Liver (tissue), 9 donors: ENCODE results near the gene PITPNM3. TPM values are rescaled to one million over a fixed set of nuclear protein-coding genes. Genes with fewer than 3 reads are reported as not detected.

Experiments
- DNase-seq: peaks from one replicate; pipeline ENCODE4 v3.0.0-alpha.2; 2017; ENCODE audit warnings: low spot score
- H3K27ac ChIP-seq, 2 donors: one replicate each; pipeline ENCODE4 v1.7.0; 2013; ENCODE audit warnings: inconsistent platforms in 2 of 2, low read length in 2 of 2, control low read depth in 1 of 2, low read depth in 1 of 2, mild to moderate bottlenecking in 1 of 2
- H3K27me3 ChIP-seq, 4 donors: one replicate each; pipeline versions ENCODE4 v1.6.1 to v1.7.0; 2013; ENCODE audit warnings: low read length in 3 of 4, inconsistent platforms in 1 of 4, mild to moderate bottlenecking in 1 of 4, moderate library complexity in 1 of 4; ENCODE audit not compliant: control insufficient read depth in 4 of 4, insufficient read depth in 4 of 4
- H3K36me3 ChIP-seq, 4 donors: one replicate each; pipeline versions ENCODE4 v1.6.1 to v1.7.0; 2013; ENCODE audit warnings: low read length in 3 of 4, mild to moderate bottlenecking in 3 of 4, low read depth in 1 of 4, moderate library complexity in 1 of 4; ENCODE audit not compliant: control insufficient read depth in 4 of 4, insufficient read depth in 3 of 4
- H3K4me1 ChIP-seq, 4 donors: one replicate each; pipeline versions ENCODE4 v1.6.1 to v1.7.0; 2013; ENCODE audit warnings: low read length in 3 of 4, mild to moderate bottlenecking in 3 of 4, moderate library complexity in 1 of 4; ENCODE audit not compliant: control insufficient read depth in 4 of 4, insufficient read depth in 4 of 4
- H3K4me3 ChIP-seq, 3 donors: one replicate each; pipeline versions ENCODE4 v1.6.1 to v1.7.0; 2013; ENCODE audit warnings: low read length in 3 of 3, control low read depth in 1 of 3, low read depth in 1 of 3, mild to moderate bottlenecking in 1 of 3
- H3K9ac ChIP-seq, 2 donors: one replicate each; pipeline ENCODE4 v1.7.0; 2013; ENCODE audit warnings: low read length in 2 of 2, mild to moderate bottlenecking in 2 of 2, moderate library complexity in 2 of 2, control low read depth in 1 of 2, low read depth in 1 of 2
- H3K9me3 ChIP-seq, 4 donors: one replicate each; pipeline versions ENCODE4 v1.6.1 to v1.7.0; 2013; ENCODE audit warnings: low read length in 3 of 4; ENCODE audit not compliant: control insufficient read depth in 4 of 4
- EGR1 ChIP-seq, 2 donors: IDR thresholded peaks; 2 replicates each; pipeline ENCODE4 v1.6.1; 2016 to 2018; ENCODE audit warnings: antibody characterized with exemption in 2 of 2, low read depth in 2 of 2
- FOXA1 ChIP-seq: IDR thresholded peaks from 2 replicates; pipeline ENCODE4 v1.6.1; 2016; ENCODE audit warnings: antibody characterized with exemption
- FOXA2 ChIP-seq: IDR thresholded peaks from 2 replicates; pipeline ENCODE4 v1.6.1; 2016; ENCODE audit warnings: antibody characterized with exemption
- GABPA ChIP-seq, 2 donors: IDR thresholded peaks in 1 of 2; conservative IDR thresholded peaks in 1 of 2; 2 replicates each; pipeline ENCODE4 v1.6.1; 2016; ENCODE audit warnings: antibody characterized with exemption in 2 of 2, mild to moderate bottlenecking in 1 of 2, moderate library complexity in 1 of 2
- HNF4A ChIP-seq, 2 donors: conservative IDR thresholded peaks; 2 replicates each; pipeline ENCODE4 v1.6.1; 2016; ENCODE audit warnings: antibody characterized with exemption in 2 of 2, mild to moderate bottlenecking in 2 of 2
- HNF4G ChIP-seq: IDR thresholded peaks from 2 replicates; pipeline ENCODE4 v1.6.1; 2016; ENCODE audit warnings: antibody characterized with exemption
- JUND ChIP-seq, 2 donors: IDR thresholded peaks; 2 replicates each; pipeline ENCODE4 v1.6.1; 2016; ENCODE audit warnings: antibody characterized with exemption in 2 of 2
- NR2F2 ChIP-seq: IDR thresholded peaks from 2 replicates; pipeline ENCODE4 v1.6.1; 2016; ENCODE audit warnings: antibody characterized with exemption
- RAD21 ChIP-seq, 2 donors: IDR thresholded peaks; 2 replicates each; pipeline ENCODE4 v1.6.1; 2016; ENCODE audit warnings: antibody characterized with exemption in 2 of 2, mild to moderate bottlenecking in 2 of 2
- RXRA ChIP-seq, 2 donors: IDR thresholded peaks; 2 replicates each; pipeline ENCODE4 v1.6.1; 2017 to 2018; ENCODE audit warnings: antibody characterized with exemption in 2 of 2, mild to moderate bottlenecking in 1 of 2
- SP1 ChIP-seq: IDR thresholded peaks from 2 replicates; pipeline ENCODE4 v1.6.1; 2018; ENCODE audit warnings: antibody characterized with exemption, mild to moderate bottlenecking
- TAF1 ChIP-seq: conservative IDR thresholded peaks from 2 replicates; pipeline ENCODE4 v1.6.1; 2016; ENCODE audit warnings: antibody characterized with exemption, mild to moderate bottlenecking
- YY1 ChIP-seq: IDR thresholded peaks from 2 replicates; pipeline ENCODE4 v1.6.1; 2016; ENCODE audit warnings: antibody characterized with exemption, mild to moderate bottlenecking
- WGBS: extraction: QIAGEN DNeasy Blood & Tissue Kit; methylation state at CpG from one replicate; pipeline ENCODE4 v1.1.7; 2013; 5-methylcytosine and 5-hydroxymethylcytosine counted together
- polyA plus RNA-seq, 2 donors: library from polyadenylated mRNA; stranded (reverse) in 1 of 2; unstranded in 1 of 2; fragments of 200-250 nt in 1 of 2; fragments of >200 nt in 1 of 2; fragmentation: Nextera tagmentation in 1 of 2; extraction: Ambion mirVana in 1 of 2; gene quantifications; one replicate each; pipeline versions ENCODE4 v1.2.1 to v1.2.3, GENCODE V29; 2013 to 2015
- total RNA-seq, 2 donors: library from RNA; depleted of rRNA; stranded (reverse); fragments of >200 nt; gene quantifications; one replicate each; pipeline ENCODE4 v1.2.3, GENCODE V29; 2014
- TF ChIP-seq, protein P1 (sequence below): fragments of 150-350 bp; IDR thresholded peaks from 2 replicates; pipeline ENCODE4 v1.5.1; 2017; ENCODE audit warnings: improper control_type of control experiment, low read depth, low read length; ENCODE audit not compliant: missing input control
- TF ChIP-seq, protein P2 (sequence below): IDR thresholded peaks from 2 replicates; pipeline ENCODE4 v1.6.1; 2016; ENCODE audit warnings: antibody characterized with exemption, mild to moderate bottlenecking
- TF ChIP-seq, protein P3 (sequence below): IDR thresholded peaks from 2 replicates; pipeline ENCODE4 v1.6.1; 2016; ENCODE audit warnings: antibody characterized with exemption
- TF ChIP-seq, protein P4 (sequence below): IDR thresholded peaks from 2 replicates; pipeline ENCODE4 v1.6.1; 2016; ENCODE audit warnings: antibody characterized with exemption
- TF ChIP-seq, protein P5 (sequence below): IDR thresholded peaks from 2 replicates; pipeline ENCODE4 v1.6.1; 2016; ENCODE audit warnings: antibody characterized with exemption
- donor health status: healthy.
- donor health status: healthy.
- donor health status: healthy.
- donor health status: healthy.
- donor health status: healthy.

Gene PITPNM3
- total and polyA plus RNA-seq, 4 donors = 1.5 to 5.0 (median 1.8) TPM

DNA sequence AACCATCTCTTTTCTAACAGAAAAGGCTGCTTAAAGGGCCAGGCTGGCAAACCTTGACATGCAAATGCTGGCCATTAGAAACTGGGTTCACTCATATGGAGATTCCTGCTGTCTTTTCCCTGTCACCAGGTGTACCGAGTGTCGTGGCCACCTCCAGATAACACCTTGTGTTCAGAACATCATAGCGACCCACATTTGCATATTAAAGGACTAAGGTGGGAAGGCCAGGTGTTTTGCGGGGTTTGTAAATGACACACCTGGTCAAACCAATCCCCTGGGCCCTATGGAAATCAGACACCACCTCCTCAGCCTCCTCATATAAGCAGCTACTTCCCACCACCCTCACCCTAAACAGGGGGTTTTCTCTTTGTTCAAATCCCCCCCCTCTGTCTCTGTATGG is 118.9 kb downstream of the PITPNM3 start:
- no peaks in the 10 kb centered on the region for H3K36me3 ChIP-seq
- no peak for DNase-seq
- no peak overlapping the region for H3K4me3 ChIP-seq
- TF ChIP-seq GABPA (IDR thresholded peaks at IDR 0.05 in 1 of 2, conservative IDR thresholded peaks at IDR 0.05 in 1 of 2) = no peak
- H3K27ac ChIP-seq = no peak overlapping the region
- WGBS = 61% methylated on average over 4 of the region's 4 CpGs
- no peaks in the 10 kb centered on the region for H3K4me1 ChIP-seq
- peaks cover 0 to 3% (median 1%) of the 10 kb centered on the region in 4 donors for H3K27me3 ChIP-seq
- H3K9me3 ChIP-seq = no peaks in the 10 kb centered on the region
- H3K9ac ChIP-seq = no peak overlapping the region

DNA sequence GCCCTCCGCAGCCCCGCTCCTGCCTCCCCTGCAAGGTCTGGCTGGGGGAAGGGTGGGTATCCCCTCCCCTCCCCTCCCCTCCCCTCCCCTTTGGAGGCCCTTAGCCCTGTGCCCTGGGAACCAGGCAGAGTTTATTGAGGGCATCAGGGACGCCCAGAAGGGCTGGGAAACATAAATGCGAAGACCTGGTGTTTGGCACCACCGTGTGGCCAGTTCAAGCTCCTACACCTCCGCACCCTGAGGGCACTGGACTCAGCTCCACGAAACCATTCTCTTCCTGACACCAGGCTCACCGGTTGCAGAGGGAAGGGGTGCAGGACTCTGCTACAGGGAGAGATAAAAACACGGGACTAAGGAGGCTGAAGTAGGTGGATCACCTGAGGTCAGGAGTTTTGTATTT is 120.4 kb downstream of the PITPNM3 start:
- H3K27me3 ChIP-seq = peaks cover 0 to 3% (median 0%) of the 10 kb centered on the region in 4 donors
- peak; percentile 57 for DNase-seq
- H3K4me1 ChIP-seq = no peaks in the 10 kb centered on the region
- TF ChIP-seq, protein P1, sequence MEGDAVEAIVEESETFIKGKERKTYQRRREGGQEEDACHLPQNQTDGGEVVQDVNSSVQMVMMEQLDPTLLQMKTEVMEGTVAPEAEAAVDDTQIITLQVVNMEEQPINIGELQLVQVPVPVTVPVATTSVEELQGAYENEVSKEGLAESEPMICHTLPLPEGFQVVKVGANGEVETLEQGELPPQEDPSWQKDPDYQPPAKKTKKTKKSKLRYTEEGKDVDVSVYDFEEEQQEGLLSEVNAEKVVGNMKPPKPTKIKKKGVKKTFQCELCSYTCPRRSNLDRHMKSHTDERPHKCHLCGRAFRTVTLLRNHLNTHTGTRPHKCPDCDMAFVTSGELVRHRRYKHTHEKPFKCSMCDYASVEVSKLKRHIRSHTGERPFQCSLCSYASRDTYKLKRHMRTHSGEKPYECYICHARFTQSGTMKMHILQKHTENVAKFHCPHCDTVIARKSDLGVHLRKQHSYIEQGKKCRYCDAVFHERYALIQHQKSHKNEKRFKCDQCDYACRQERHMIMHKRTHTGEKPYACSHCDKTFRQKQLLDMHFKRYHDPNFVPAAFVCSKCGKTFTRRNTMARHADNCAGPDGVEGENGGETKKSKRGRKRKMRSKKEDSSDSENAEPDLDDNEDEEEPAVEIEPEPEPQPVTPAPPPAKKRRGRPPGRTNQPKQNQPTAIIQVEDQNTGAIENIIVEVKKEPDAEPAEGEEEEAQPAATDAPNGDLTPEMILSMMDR = peak; percentile 86
- TF ChIP-seq FOXA1 = no peak
- TF ChIP-seq, protein P2, sequence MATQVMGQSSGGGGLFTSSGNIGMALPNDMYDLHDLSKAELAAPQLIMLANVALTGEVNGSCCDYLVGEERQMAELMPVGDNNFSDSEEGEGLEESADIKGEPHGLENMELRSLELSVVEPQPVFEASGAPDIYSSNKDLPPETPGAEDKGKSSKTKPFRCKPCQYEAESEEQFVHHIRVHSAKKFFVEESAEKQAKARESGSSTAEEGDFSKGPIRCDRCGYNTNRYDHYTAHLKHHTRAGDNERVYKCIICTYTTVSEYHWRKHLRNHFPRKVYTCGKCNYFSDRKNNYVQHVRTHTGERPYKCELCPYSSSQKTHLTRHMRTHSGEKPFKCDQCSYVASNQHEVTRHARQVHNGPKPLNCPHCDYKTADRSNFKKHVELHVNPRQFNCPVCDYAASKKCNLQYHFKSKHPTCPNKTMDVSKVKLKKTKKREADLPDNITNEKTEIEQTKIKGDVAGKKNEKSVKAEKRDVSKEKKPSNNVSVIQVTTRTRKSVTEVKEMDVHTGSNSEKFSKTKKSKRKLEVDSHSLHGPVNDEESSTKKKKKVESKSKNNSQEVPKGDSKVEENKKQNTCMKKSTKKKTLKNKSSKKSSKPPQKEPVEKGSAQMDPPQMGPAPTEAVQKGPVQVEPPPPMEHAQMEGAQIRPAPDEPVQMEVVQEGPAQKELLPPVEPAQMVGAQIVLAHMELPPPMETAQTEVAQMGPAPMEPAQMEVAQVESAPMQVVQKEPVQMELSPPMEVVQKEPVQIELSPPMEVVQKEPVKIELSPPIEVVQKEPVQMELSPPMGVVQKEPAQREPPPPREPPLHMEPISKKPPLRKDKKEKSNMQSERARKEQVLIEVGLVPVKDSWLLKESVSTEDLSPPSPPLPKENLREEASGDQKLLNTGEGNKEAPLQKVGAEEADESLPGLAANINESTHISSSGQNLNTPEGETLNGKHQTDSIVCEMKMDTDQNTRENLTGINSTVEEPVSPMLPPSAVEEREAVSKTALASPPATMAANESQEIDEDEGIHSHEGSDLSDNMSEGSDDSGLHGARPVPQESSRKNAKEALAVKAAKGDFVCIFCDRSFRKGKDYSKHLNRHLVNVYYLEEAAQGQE = no peak
- TF ChIP-seq HNF4A (conservative IDR thresholded peaks at IDR 0.05) = no peak
- TF ChIP-seq RAD21 (IDR thresholded peaks at IDR 0.05) = peak; percentile 82 to 88
- H3K36me3 ChIP-seq = no peaks in the 10 kb centered on the region
- no peak overlapping the region for H3K9ac ChIP-seq
- H3K27ac ChIP-seq = no peak overlapping the region
- WGBS = 20% methylated on average over 9 of the region's 9 CpGs
- H3K4me3 ChIP-seq = no peak overlapping the region
- no peaks in the 10 kb centered on the region for H3K9me3 ChIP-seq

DNA sequence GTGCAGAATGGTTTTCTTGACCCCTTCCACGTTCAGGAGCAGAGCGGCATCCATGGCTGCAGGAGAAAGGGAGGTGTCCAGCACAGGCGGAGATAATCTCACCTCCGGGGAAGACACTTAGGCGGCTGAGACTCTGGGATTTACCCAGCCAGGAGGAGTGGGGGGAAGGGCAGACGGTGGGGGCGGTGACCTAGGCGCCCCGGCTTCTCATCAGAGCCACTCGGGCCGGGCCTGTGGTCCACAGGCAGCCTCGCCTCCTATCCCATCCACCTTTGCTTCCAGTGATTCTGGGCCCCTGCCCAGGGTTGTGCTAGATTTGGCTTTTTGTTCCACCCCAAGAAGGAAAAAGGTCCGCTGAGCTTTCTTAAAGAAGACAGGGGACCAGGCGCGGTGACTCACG is 121.3 kb downstream of the PITPNM3 start, which contains the start of gene AIPL1:
TSS of gene AIPL1 (minus strand) at position 71 of the 400 bp plus-strand sequence. CDS start at position 54, 17 bp downstream.
- Histone ChIP-seq H3K4me1 (no peaks in the 10 kb centered on the region), H3K36me3 (no peaks in the 10 kb centered on the region), H3K9me3 (peaks cover 0 to 3% (median 0%) of the 10 kb centered on the region in 4 donors), H3K4me3 (no peak within 1 kb of the TSS), H3K9ac (no peak within 1 kb of the TSS), H3K27ac (no peak within 1 kb of the TSS), H3K27me3 (peaks cover 0 to 3% (median 0%) of the 10 kb centered on the region in 4 donors)
- DNase-seq = no peak
- WGBS = 83% methylated on average over 16 of the region's 16 CpGs
- no peak for TF ChIP-seq YY1
- no peak for TF ChIP-seq TAF1
- no peak for TF ChIP-seq HNF4G
- TF ChIP-seq, protein P3, sequence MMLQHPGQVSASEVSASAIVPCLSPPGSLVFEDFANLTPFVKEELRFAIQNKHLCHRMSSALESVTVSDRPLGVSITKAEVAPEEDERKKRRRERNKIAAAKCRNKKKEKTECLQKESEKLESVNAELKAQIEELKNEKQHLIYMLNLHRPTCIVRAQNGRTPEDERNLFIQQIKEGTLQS = no peak
- TF ChIP-seq HNF4A (conservative IDR thresholded peaks at IDR 0.05) = no peak
- TF ChIP-seq, protein P4, sequence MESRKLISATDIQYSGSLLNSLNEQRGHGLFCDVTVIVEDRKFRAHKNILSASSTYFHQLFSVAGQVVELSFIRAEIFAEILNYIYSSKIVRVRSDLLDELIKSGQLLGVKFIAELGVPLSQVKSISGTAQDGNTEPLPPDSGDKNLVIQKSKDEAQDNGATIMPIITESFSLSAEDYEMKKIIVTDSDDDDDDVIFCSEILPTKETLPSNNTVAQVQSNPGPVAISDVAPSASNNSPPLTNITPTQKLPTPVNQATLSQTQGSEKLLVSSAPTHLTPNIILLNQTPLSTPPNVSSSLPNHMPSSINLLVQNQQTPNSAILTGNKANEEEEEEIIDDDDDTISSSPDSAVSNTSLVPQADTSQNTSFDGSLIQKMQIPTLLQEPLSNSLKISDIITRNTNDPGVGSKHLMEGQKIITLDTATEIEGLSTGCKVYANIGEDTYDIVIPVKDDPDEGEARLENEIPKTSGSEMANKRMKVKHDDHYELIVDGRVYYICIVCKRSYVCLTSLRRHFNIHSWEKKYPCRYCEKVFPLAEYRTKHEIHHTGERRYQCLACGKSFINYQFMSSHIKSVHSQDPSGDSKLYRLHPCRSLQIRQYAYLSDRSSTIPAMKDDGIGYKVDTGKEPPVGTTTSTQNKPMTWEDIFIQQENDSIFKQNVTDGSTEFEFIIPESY = no peak
- TF ChIP-seq, protein P2 = no peak
- TF ChIP-seq RXRA (IDR thresholded peaks at IDR 0.05) = no peak
- TF ChIP-seq GABPA (IDR thresholded peaks at IDR 0.05 in 1 of 2, conservative IDR thresholded peaks at IDR 0.05 in 1 of 2) = no peak
- TF ChIP-seq JUND (IDR thresholded peaks at IDR 0.05) = no peak
- no peak for TF ChIP-seq EGR1 (IDR thresholded peaks at IDR 0.05; ENCODE audit: low read depth in 2 of 2)
- no peak for TF ChIP-seq NR2F2
- TF ChIP-seq, protein P5, sequence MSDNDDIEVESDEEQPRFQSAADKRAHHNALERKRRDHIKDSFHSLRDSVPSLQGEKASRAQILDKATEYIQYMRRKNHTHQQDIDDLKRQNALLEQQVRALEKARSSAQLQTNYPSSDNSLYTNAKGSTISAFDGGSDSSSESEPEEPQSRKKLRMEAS = no peak
- no peak for TF ChIP-seq FOXA2
- no peak for TF ChIP-seq SP1
